HepG2 (cell line): ENCODE measurements around the gene AKAP1. TPM values are rescaled to one million over a fixed set of nuclear protein-coding genes. Genes with fewer than 3 reads are reported as not detected.

ENCODE experiments used
- ADNP ChIP-seq: sonication (generic); formaldehyde crosslinking; IDR thresholded peaks from 2 replicates; pipeline ENCODE4 v1.4.0; 2020; ENCODE audit warnings: missing genetic modification reagents
- AHR ChIP-seq: IDR thresholded peaks from 2 replicates; pipeline ENCODE4 v1.6.1; 2018; ENCODE audit warnings: missing genetic modification reagents, missing compliant biosample characterization
- ARNT2 ChIP-seq: sonication (generic); formaldehyde crosslinking; IDR thresholded peaks from 2 replicates; pipeline ENCODE4 v1.8.0; 2022; ENCODE audit warnings: mild to moderate bottlenecking, low read depth, missing genetic modification reagents, moderate library complexity
- ATF6 ChIP-seq: sonication (generic); formaldehyde crosslinking; conservative IDR thresholded peaks from 2 replicates; pipeline ENCODE4 v1.4.0; 2020; ENCODE audit warnings: missing genetic modification reagents
- DNMT1 ChIP-seq: sonication (generic); formaldehyde crosslinking; IDR thresholded peaks from 2 replicates; pipeline ENCODE4 v1.5.1; 2020; ENCODE audit warnings: mild to moderate bottlenecking, missing genetic modification reagents
- GATA4 ChIP-seq: sonication (generic); IDR thresholded peaks from 2 replicates; pipeline ENCODE4 v1.6.1; 2016; ENCODE audit warnings: antibody characterized with exemption, low read depth, borderline replicate concordance
- HCFC1 ChIP-seq: fragments of 150-350 bp; IDR thresholded peaks from 2 replicates; pipeline ENCODE4 v1.6.1; 2014; ENCODE audit warnings: low read depth, low read length
- HDAC1 ChIP-seq: sonication (generic); formaldehyde crosslinking; IDR thresholded peaks from 2 replicates; pipeline ENCODE4 v1.5.1; 2020; ENCODE audit warnings: mild to moderate bottlenecking, missing genetic modification reagents
- HNRNPH1 ChIP-seq: fragments of 200-400 bp; formaldehyde crosslinking; optimal IDR thresholded peaks from 2 replicates; pipeline ENCODE3; 2017; ENCODE audit warnings: mild to moderate bottlenecking, low read depth, low read length
- HNRNPK ChIP-seq: fragments of 200-400 bp; formaldehyde crosslinking; IDR thresholded peaks from 2 replicates; pipeline ENCODE4 v1.6.1; 2018; ENCODE audit warnings: low read length, low read depth, moderate library complexity, mild to moderate bottlenecking; ENCODE audit not compliant: poor library complexity, severe bottlenecking
- KLF12 ChIP-seq: sonication (generic); formaldehyde crosslinking; IDR thresholded peaks from 2 replicates; pipeline ENCODE4 v1.4.0; 2020; ENCODE audit warnings: missing genetic modification reagents, borderline replicate concordance
- KLF9 ChIP-seq: IDR thresholded peaks from 2 replicates; pipeline ENCODE4 v1.6.1; 2016; ENCODE audit warnings: low read depth
- NFYB ChIP-seq: sonication (generic); formaldehyde crosslinking; IDR thresholded peaks from 2 replicates; pipeline ENCODE4 v1.4.0; 2020; ENCODE audit warnings: missing genetic modification reagents
- PHF5A ChIP-seq: IDR thresholded peaks from one replicate; pipeline ENCODE4 v1.6.1; 2018; ENCODE audit warnings: low read depth, missing genetic modification reagents; ENCODE audit not compliant: unreplicated experiment
- PHF8 ChIP-seq: sonication (generic); formaldehyde crosslinking; IDR thresholded peaks from 2 replicates; pipeline ENCODE4 v1.5.0; 2020; ENCODE audit warnings: missing genetic modification reagents
- PLRG1 ChIP-seq: fragments of 450-650 bp; conservative IDR thresholded peaks from 2 replicates; pipeline ENCODE4 v1.6.1; 2016
- RCOR2 ChIP-seq: IDR thresholded peaks from 2 replicates; pipeline ENCODE4 v1.6.1; 2016; ENCODE audit warnings: missing biosample characterization, missing genetic modification reagents
- RELA ChIP-seq: sonication (generic); formaldehyde crosslinking; IDR thresholded peaks from 2 replicates; pipeline ENCODE4 v1.4.0; 2020; ENCODE audit warnings: missing genetic modification reagents
- RXRB ChIP-seq: IDR thresholded peaks from 2 replicates; pipeline ENCODE4 v1.6.1; 2016; ENCODE audit warnings: borderline replicate concordance, missing genetic modification reagents, missing compliant biosample characterization
- TGIF2 ChIP-seq: IDR thresholded peaks from 2 replicates; pipeline ENCODE4 v1.6.1; 2016; ENCODE audit warnings: control low read depth, missing compliant biosample characterization
- ZC3H4 ChIP-seq: sonication (generic); formaldehyde crosslinking; IDR thresholded peaks from 2 replicates; pipeline ENCODE4 v1.4.0; 2020; ENCODE audit warnings: missing genetic modification reagents, borderline replicate concordance
- ZNF230 ChIP-seq: sonication (generic); formaldehyde crosslinking; IDR thresholded peaks from 2 replicates; pipeline ENCODE4 v1.4.0; 2020; ENCODE audit warnings: mild to moderate bottlenecking, missing genetic modification reagents
- ZNF280D ChIP-seq: sonication (generic); formaldehyde crosslinking; IDR thresholded peaks from 2 replicates; pipeline ENCODE4 v1.5.1; 2020; ENCODE audit warnings: mild to moderate bottlenecking, missing genetic modification reagents
- ZNF329 ChIP-seq: sonication (generic); formaldehyde crosslinking; IDR thresholded peaks from 2 replicates; pipeline ENCODE4 v1.9.0; 2021; ENCODE audit warnings: low read depth, mild to moderate bottlenecking, missing genetic modification reagents
- ZNF333 ChIP-seq: sonication (generic); formaldehyde crosslinking; IDR thresholded peaks from 2 replicates; pipeline ENCODE4 v1.4.0; 2020; ENCODE audit warnings: mild to moderate bottlenecking, missing genetic modification reagents, borderline replicate concordance
- ZNF724P ChIP-seq: sonication (generic); formaldehyde crosslinking; IDR thresholded peaks from 2 replicates; pipeline ENCODE4 v1.8.0; 2022; ENCODE audit warnings: missing genetic modification reagents, borderline replicate concordance
- ZNF850 ChIP-seq: sonication (generic); formaldehyde crosslinking; conservative IDR thresholded peaks from 2 replicates; pipeline ENCODE4 v1.9.0; 2021; ENCODE audit warnings: mild to moderate bottlenecking, missing genetic modification reagents
- ZSCAN21 ChIP-seq: sonication (generic); formaldehyde crosslinking; IDR thresholded peaks from 2 replicates; pipeline ENCODE4 v1.8.0; 2022; ENCODE audit warnings: mild to moderate bottlenecking, missing genetic modification reagents, moderate library complexity, borderline replicate concordance
- polyA plus RNA-seq, 8 experiments: library from polyadenylated mRNA; depleted of rRNA in 3 of 8; stranded (reverse) in 7 of 8; unstranded in 1 of 8; fragments of >200 nt; fragmentation: Illumina TruSeq in 4 of 8; extraction: Trizol in 4 of 8; gene quantifications; 2 replicates each; pipeline versions ENCODE4 v1.2.1 to v1.2.3, GENCODE V29; 2011 to 2016; ENCODE audit warnings: low read depth in 4 of 8, missing spikeins in 1 of 8, mixed read lengths in 1 of 8; ENCODE audit not compliant: insufficient read depth in 1 of 8
- total RNA-seq, 5 experiments: library from RNA; depleted of rRNA; stranded (reverse); fragments of >200 nt; fragmentation: Illumina TruSeq; extraction: Trizol; gene quantifications; 2 replicates each; pipeline ENCODE4 v1.2.3, GENCODE V29; 2016; ENCODE audit warnings: low read depth in 1 of 5

The AKAP1 gene
- total and polyA plus RNA-seq, 2 of the 13 experiments (the other 11 are each of a cell fraction or from before 2014, with no cell fraction given) = 101 to 131 TPM

- 0 out of 2 replicates have a peak, but pooled peaks have one; percentile 54 for TF ChIP-seq RCOR2
- TF ChIP-seq HNRNPH1 = no peak
- TF ChIP-seq DNMT1 (CRISPR knock-in tag) = peak; percentile 87
- TF ChIP-seq KLF9 = peak; percentile 92
- TF ChIP-seq KLF12 (CRISPR knock-in tag) = no peak
- TF ChIP-seq ATF6 (CRISPR knock-in tag) = 0 out of 2 replicates have a peak, but pooled peaks have one; percentile 79
- peak; percentile 63; the same call in 1 of the 2 replicates for TF ChIP-seq ZNF333
- TF ChIP-seq RXRB (CRISPR knock-in tag) = peak; percentile 77
- TF ChIP-seq ZC3H4 (CRISPR knock-in tag) = 0 out of 2 replicates have a peak, but pooled peaks have one; percentile 30
- TF ChIP-seq PHF5A (CRISPR knock-in tag) = peak; percentile 83
- peak; percentile 84; the same call in 1 of the 2 replicates for TF ChIP-seq GATA4
- TF ChIP-seq ARNT2 (CRISPR knock-in tag) = peak; percentile 98
- TF ChIP-seq ZNF724P = no peak
- TF ChIP-seq ZNF850 = no peak
- peak; percentile 86 for TF ChIP-seq HDAC1 (CRISPR knock-in tag)
- peak; percentile 31; the same call in 1 of the 2 replicates for TF ChIP-seq HCFC1
- TF ChIP-seq AHR = peak; percentile 43; the same call in 1 of the 2 replicates
- TF ChIP-seq ZNF280D (CRISPR knock-in tag) = 0 out of 2 replicates have a peak, but pooled peaks have one; percentile 46
- TF ChIP-seq RELA (CRISPR knock-in tag) = peak; percentile 97
- TF ChIP-seq ZNF230 (CRISPR knock-in tag) = no peak
- peak; percentile 92 for TF ChIP-seq PHF8 (CRISPR knock-in tag)
- peak; percentile 66; the same call in 1 of the 2 replicates for TF ChIP-seq ZNF329 (CRISPR knock-in tag)
- no peak for TF ChIP-seq HNRNPK
- TF ChIP-seq ADNP = no peak
- TF ChIP-seq TGIF2 (CRISPR knock-in tag) = no peak
- 0 out of 2 replicates have a peak, but pooled peaks have one; percentile 9 for TF ChIP-seq NFYB (CRISPR knock-in tag)
- peak; percentile 67; the same call in 1 of the 2 replicates for TF ChIP-seq ZSCAN21
- no peak for TF ChIP-seq PLRG1
These were observed at the start of gene AKAP1 (continued) for GRCh38 chr17:57084802-57085447.
